22Rv1 (cell line): ENCODE data around the gene LYVE1.
A peak's percentile ranks its signal among the peaks of the same experiment; 100 is the strongest.

Source experiments
- H3K27ac ChIP-seq: fragments of 450-650 bp; 2 replicates; pipeline ENCODE4 v1.5.1; 2017
- ZFX ChIP-seq: fragments of 450-650 bp; IDR thresholded peaks from 2 replicates; pipeline ENCODE4 v1.6.1; 2017; ENCODE audit warnings: antibody characterized with exemption, borderline replicate concordance
- TF ChIP-seq, protein P1 (sequence below): fragments of 450-650 bp; IDR thresholded peaks from 2 replicates; pipeline ENCODE4 v1.5.1; 2017; ENCODE audit warnings: mild to moderate bottlenecking

LYVE1 gene

GRCh38 chr11:10528121-10528520 is 40.3 kb downstream of the LYVE1 start:
- no peak for TF ChIP-seq ZFX
- TF ChIP-seq, protein P1, sequence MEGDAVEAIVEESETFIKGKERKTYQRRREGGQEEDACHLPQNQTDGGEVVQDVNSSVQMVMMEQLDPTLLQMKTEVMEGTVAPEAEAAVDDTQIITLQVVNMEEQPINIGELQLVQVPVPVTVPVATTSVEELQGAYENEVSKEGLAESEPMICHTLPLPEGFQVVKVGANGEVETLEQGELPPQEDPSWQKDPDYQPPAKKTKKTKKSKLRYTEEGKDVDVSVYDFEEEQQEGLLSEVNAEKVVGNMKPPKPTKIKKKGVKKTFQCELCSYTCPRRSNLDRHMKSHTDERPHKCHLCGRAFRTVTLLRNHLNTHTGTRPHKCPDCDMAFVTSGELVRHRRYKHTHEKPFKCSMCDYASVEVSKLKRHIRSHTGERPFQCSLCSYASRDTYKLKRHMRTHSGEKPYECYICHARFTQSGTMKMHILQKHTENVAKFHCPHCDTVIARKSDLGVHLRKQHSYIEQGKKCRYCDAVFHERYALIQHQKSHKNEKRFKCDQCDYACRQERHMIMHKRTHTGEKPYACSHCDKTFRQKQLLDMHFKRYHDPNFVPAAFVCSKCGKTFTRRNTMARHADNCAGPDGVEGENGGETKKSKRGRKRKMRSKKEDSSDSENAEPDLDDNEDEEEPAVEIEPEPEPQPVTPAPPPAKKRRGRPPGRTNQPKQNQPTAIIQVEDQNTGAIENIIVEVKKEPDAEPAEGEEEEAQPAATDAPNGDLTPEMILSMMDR = no peak
- H3K27ac ChIP-seq = peak overlapping the region; percentile 69

GRCh38 chr11:10526974-10527918 is 41.2 kb downstream of the LYVE1 start:
- no peak for TF ChIP-seq ZFX
- TF ChIP-seq, protein P1 = no peak
- H3K27ac ChIP-seq = peak overlapping the region; percentile 69

- TF ChIP-seq, protein P1 = no peak
- no peak for TF ChIP-seq ZFX
- no peak overlapping the region for H3K27ac ChIP-seq
Observed at GRCh38 chr11:10524471-10524870, 44.0 kb downstream of the LYVE1 start.

DNA sequence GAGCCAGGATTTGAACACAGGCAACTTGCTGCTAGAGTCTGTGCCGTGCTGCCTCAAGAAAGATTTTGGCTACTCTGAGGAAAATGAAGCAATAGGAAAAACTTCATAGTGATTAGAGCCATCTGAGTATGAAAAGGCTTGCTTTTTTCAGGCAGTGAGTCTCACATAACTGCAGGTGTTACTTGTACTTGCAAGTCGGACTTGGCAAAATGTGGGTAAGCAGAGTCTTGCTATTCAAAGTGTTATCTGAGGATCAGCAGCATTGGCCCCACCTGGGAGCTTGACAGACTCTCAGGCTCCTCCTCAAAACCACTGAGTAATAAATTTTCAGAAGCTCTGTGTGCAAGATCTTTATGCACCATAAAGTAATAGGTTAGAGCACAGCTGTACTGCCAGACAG is 45.5 kb downstream of the LYVE1 start:
- TF ChIP-seq, protein P1 = no peak
- TF ChIP-seq ZFX = no peak
- H3K27ac ChIP-seq = no peak overlapping the region

- no peak overlapping the region for H3K27ac ChIP-seq
- TF ChIP-seq ZFX = no peak
- TF ChIP-seq, protein P1 = no peak
Observed at GRCh38 chr11:10522276-10522675, 46.2 kb downstream of the LYVE1 start.

GRCh38 chr11:10520562-10520961 is 47.9 kb downstream of the LYVE1 start:
- H3K27ac ChIP-seq = no peak overlapping the region
- no peak for TF ChIP-seq ZFX
- TF ChIP-seq, protein P1 = no peak

DNA sequence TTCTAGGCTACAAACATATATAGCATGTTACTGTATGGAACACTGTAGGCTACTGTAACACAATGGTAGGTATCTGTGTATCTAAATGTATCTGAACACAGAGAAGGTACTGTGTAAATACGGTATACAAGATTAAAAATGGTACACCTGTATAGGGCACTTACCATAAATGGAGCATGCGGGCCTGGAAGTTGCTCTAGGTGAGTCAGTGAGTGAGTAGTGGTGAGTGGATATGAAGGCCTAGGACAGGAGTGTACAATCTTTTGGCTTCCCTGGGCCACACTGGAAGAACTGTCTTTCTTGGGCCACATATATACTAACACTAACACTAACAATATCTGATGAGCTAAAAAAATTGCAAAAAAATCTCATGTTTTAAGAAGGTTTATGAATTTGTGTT is 48.8 kb downstream of the LYVE1 start:
- TF ChIP-seq, protein P1 = no peak
- no peak for TF ChIP-seq ZFX
- peak overlapping the region; percentile 35 for H3K27ac ChIP-seq
